SK-N-SH (cell line): Measurements from ENCODE around the gene AGBL4.

ENCODE experiments used
- EZH2phosphoT487 ChIP-seq: fragments of 200-600 bp; sonication (generic); IDR thresholded peaks from 2 replicates; pipeline ENCODE4 v1.6.1; 2017; ENCODE audit warnings: low read depth, mixed run types, mild to moderate bottlenecking, antibody characterized with exemption, moderate library complexity, borderline replicate concordance
- RAD21 ChIP-seq: IDR thresholded peaks from 2 replicates; pipeline ENCODE4 v1.6.1; 2012; ENCODE audit warnings: mild to moderate bottlenecking, low read length
- RXRA ChIP-seq: IDR thresholded peaks from 2 replicates; pipeline ENCODE4 v1.4.0; 2012; ENCODE audit warnings: low read depth, mild to moderate bottlenecking, borderline replicate concordance
- SIN3A ChIP-seq: IDR thresholded peaks from 2 replicates; pipeline ENCODE4 v1.6.1; 2012; ENCODE audit warnings: low read depth, mild to moderate bottlenecking, low read length, moderate library complexity, borderline replicate concordance
- TAF1 ChIP-seq: IDR thresholded peaks from 2 replicates; pipeline ENCODE4 v1.6.1; 2012; ENCODE audit warnings: low read depth, mild to moderate bottlenecking, low read length, moderate library complexity, borderline replicate concordance
- YY1 ChIP-seq: IDR thresholded peaks from 2 replicates; pipeline ENCODE4 v1.4.0; 2012; ENCODE audit warnings: low read depth, mild to moderate bottlenecking
- TF ChIP-seq, protein P1 (sequence below): fragments of 200-600 bp; sonication (generic); IDR thresholded peaks from 2 replicates; pipeline ENCODE4 v1.6.1; 2017; ENCODE audit warnings: antibody characterized with exemption, mild to moderate bottlenecking, moderate library complexity
- TF ChIP-seq, protein P2 (sequence below): IDR thresholded peaks from 2 replicates; pipeline ENCODE4 v1.4.0; 2012; ENCODE audit warnings: low read depth, borderline replicate concordance
- TF ChIP-seq, protein P3 (sequence below): fragments of 150-350 bp; IDR thresholded peaks from 2 replicates; pipeline ENCODE4 v1.6.1; 2017; ENCODE audit warnings: antibody characterized with exemption, low read length, low read depth, borderline replicate concordance

DNA sequence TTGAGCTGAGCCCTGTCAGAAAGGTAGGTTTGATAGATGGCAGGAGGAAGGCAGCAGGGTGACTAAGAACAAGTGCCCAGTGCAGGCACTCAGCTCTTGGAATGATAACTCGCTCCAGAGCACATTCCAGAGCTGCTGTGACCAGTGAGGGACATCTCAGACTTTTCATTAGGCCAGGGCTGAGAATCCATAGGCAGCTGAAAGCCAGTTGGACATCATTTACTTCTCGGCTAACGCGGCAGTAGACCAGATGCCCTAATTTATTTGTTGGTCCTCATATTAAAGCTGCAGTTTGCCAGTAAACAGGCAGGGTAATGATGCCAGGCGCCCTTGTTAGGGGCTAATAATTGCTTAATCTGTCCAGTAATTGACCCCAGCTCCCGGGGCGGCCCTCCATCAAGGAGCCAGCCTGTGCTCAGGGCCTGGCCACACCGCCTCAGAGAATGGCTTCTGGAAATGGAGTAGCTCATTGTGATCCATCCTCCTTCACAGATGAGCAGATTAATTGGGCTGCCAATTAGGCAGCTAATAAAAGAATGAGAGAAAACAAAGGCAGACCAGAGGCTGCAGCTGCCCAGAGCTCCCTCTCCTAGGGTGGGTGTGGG, 1369.0 kb downstream of the AGBL4 start:
- no peak for TF ChIP-seq SIN3A
- no peak for TF ChIP-seq EZH2phosphoT487
- TF ChIP-seq, protein P1, sequence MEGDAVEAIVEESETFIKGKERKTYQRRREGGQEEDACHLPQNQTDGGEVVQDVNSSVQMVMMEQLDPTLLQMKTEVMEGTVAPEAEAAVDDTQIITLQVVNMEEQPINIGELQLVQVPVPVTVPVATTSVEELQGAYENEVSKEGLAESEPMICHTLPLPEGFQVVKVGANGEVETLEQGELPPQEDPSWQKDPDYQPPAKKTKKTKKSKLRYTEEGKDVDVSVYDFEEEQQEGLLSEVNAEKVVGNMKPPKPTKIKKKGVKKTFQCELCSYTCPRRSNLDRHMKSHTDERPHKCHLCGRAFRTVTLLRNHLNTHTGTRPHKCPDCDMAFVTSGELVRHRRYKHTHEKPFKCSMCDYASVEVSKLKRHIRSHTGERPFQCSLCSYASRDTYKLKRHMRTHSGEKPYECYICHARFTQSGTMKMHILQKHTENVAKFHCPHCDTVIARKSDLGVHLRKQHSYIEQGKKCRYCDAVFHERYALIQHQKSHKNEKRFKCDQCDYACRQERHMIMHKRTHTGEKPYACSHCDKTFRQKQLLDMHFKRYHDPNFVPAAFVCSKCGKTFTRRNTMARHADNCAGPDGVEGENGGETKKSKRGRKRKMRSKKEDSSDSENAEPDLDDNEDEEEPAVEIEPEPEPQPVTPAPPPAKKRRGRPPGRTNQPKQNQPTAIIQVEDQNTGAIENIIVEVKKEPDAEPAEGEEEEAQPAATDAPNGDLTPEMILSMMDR = no peak
- TF ChIP-seq, protein P2, sequence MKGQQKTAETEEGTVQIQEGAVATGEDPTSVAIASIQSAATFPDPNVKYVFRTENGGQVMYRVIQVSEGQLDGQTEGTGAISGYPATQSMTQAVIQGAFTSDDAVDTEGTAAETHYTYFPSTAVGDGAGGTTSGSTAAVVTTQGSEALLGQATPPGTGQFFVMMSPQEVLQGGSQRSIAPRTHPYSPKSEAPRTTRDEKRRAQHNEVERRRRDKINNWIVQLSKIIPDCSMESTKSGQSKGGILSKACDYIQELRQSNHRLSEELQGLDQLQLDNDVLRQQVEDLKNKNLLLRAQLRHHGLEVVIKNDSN = no peak
- peak; percentile 27; the same call in 1 of the 2 replicates for TF ChIP-seq RAD21
- no peak for TF ChIP-seq TAF1
- TF ChIP-seq, protein P3, sequence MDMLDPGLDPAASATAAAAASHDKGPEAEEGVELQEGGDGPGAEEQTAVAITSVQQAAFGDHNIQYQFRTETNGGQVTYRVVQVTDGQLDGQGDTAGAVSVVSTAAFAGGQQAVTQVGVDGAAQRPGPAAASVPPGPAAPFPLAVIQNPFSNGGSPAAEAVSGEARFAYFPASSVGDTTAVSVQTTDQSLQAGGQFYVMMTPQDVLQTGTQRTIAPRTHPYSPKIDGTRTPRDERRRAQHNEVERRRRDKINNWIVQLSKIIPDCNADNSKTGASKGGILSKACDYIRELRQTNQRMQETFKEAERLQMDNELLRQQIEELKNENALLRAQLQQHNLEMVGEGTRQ = no peak
- TF ChIP-seq RXRA = no peak
- TF ChIP-seq YY1 = no peak
